Subcutaneous abdominal adipose tissue (tissue), 5 donors: ENCODE data around the gene ATP5F1D.
A peak's percentile ranks its signal among the peaks of the same experiment; 100 is the strongest.
"Not testable (repeated sequence)": the region's sequence is repeated elsewhere in the genome, so short reads cannot be mapped to it uniquely, and the experiment has no call there.

ENCODE experiments used
- H3K27ac ChIP-seq: one replicate; pipeline ENCODE4 v1.7.0; 2013; ENCODE audit warnings: low read depth, mild to moderate bottlenecking, inconsistent platforms, low read length, moderate library complexity
- H3K27me3 ChIP-seq, 5 donors: one replicate each; pipeline ENCODE4 v1.7.0; 2013; ENCODE audit warnings: low read length in 5 of 5, inconsistent platforms in 1 of 5; ENCODE audit not compliant: control insufficient read depth in 5 of 5, insufficient read depth in 4 of 5
- H3K36me3 ChIP-seq, 5 donors: one replicate each; pipeline ENCODE4 v1.7.0; 2013; ENCODE audit warnings: low read length in 5 of 5; ENCODE audit not compliant: control insufficient read depth in 5 of 5, insufficient read depth in 5 of 5
- H3K4me1 ChIP-seq, 5 donors: one replicate each; pipeline ENCODE4 v1.7.0; 2013; ENCODE audit warnings: low read length in 5 of 5, mild to moderate bottlenecking in 3 of 5, moderate library complexity in 1 of 5; ENCODE audit not compliant: control insufficient read depth in 5 of 5, insufficient read depth in 5 of 5
- H3K4me3 ChIP-seq, 5 donors: one replicate each; pipeline ENCODE4 v1.7.0; 2013; ENCODE audit warnings: low read length in 5 of 5, low read depth in 1 of 5
- H3K9ac ChIP-seq, 5 donors: one replicate each; pipeline ENCODE4 v1.7.0; 2013; ENCODE audit warnings: low read length in 5 of 5, mild to moderate bottlenecking in 4 of 5, moderate library complexity in 3 of 5
- H3K9me3 ChIP-seq, 5 donors: one replicate each; pipeline ENCODE4 v1.7.0; 2013; ENCODE audit warnings: low read length in 5 of 5; ENCODE audit not compliant: control insufficient read depth in 5 of 5
- donor health status: healthy.
- donor health status: healthy.
- donor health status: healthy.
- donor health status: healthy.
- donor health status: healthy.

The ATP5F1D gene

GRCh38 chr19:1241417-1242095 lies at the start of gene ATP5F1D:
Gene ATP5F1D, plus strand, starts transcription at chr19:1241751. Its CDS starts 100 bp downstream, at chr19:1241851.
- Histone ChIP-seq H3K4me3 (peak within 1 kb of the TSS; percentile 61 to 71 (median 68)), H3K36me3 (no peaks in the 10 kb centered on the region), H3K4me1 (peaks cover 0 to 82% (median 71%) of the 10 kb centered on the region in 5 donors), H3K9ac (peak within 1 kb of the TSS in 4 of 5 donors; percentile 70 to 81 (median 72)), H3K27ac (peak within 1 kb of the TSS; percentile 82), H3K9me3 (no peaks in the 10 kb centered on the region), H3K27me3 (peaks cover 0 to 3% (median 0%) of the 10 kb centered on the region in 5 donors)

- Histone ChIP-seq H3K27me3 (no peaks in the 10 kb centered on the region), H3K4me1 (peaks cover 3 to 19% (median 17%) of the 10 kb centered on the region in 5 donors), H3K9ac (no peak overlapping the region), H3K36me3 (no peaks in the 10 kb centered on the region), H3K9me3 (no peaks in the 10 kb centered on the region), H3K27ac (no peak overlapping the region), H3K4me3 (no peak overlapping the region)
Observed at GRCh38 chr19:1199531-1199930, 42.0 kb upstream of the ATP5F1D start.

GRCh38 chr19:1200614-1201013 lies 40.9 kb upstream of the ATP5F1D start:
- H3K9ac ChIP-seq, H3K4me3 ChIP-seq, H3K27me3 ChIP-seq, H3K36me3 ChIP-seq, H3K9me3 ChIP-seq, H3K27ac ChIP-seq: not testable (repeated sequence)
- peaks cover 3 to 27% (median 24%) of the 10 kb centered on the region in 5 donors for H3K4me1 ChIP-seq

- H3K27ac ChIP-seq, result peak within 1 kb of the TSS; percentile 82
- peak within 1 kb of the TSS; percentile 64 to 75 (median 73) for H3K4me3 ChIP-seq
- H3K36me3 ChIP-seq, result peaks cover 0 to 7% (median 3%) of the 10 kb centered on the region in 5 donors
- no peaks in the 10 kb centered on the region for H3K27me3 ChIP-seq
- no peaks in the 10 kb centered on the region for H3K9me3 ChIP-seq
- peaks cover 7 to 66% (median 60%) of the 10 kb centered on the region in 5 donors for H3K4me1 ChIP-seq
- peak within 1 kb of the TSS in 4 of 5 donors; percentile 76 to 84 (median 82) for H3K9ac ChIP-seq
Observed at GRCh38 chr19:1205114-1206099, 36.1 kb upstream of the ATP5F1D start, which contains the start of gene STK11. Gene STK11, plus strand, starts transcription at chr19:1205778. Its CDS starts 1,136 bp downstream, at chr19:1206914.

- H3K4me1 ChIP-seq, result peaks cover 7 to 69% (median 63%) of the 10 kb centered on the region in 5 donors
- no peaks in the 10 kb centered on the region for H3K9me3 ChIP-seq
- peak overlapping the region; percentile 64 to 75 (median 73) for H3K4me3 ChIP-seq
- peak overlapping the region; percentile 76 to 84 (median 82) for H3K9ac ChIP-seq
- H3K27ac ChIP-seq, result peak overlapping the region; percentile 77
- peaks cover 0 to 7% (median 3%) of the 10 kb centered on the region in 5 donors for H3K36me3 ChIP-seq
- H3K27me3 ChIP-seq, result no peaks in the 10 kb centered on the region
Observed at GRCh38 chr19:1206150-1206863, 35.2 kb upstream of the ATP5F1D start.

GRCh38 chr19:1206864-1207450 lies 34.6 kb upstream of the ATP5F1D start:
- Histone ChIP-seq H3K4me1 (peaks cover 7 to 76% (median 70%) of the 10 kb centered on the region in 5 donors), H3K27me3 (no peaks in the 10 kb centered on the region), H3K27ac (peak overlapping the region; percentile 77), H3K36me3 (peaks cover 0 to 7% (median 3%) of the 10 kb centered on the region in 5 donors), H3K9ac (peak overlapping the region; percentile 76 to 84 (median 82)), H3K9me3 (no peaks in the 10 kb centered on the region), H3K4me3 (peak overlapping the region; percentile 64 to 75 (median 73))

- H3K9ac ChIP-seq, H3K27ac ChIP-seq, H3K27me3 ChIP-seq, H3K9me3 ChIP-seq: not testable (repeated sequence)
- peak overlapping the region in 1 of 5 donors; percentile 10 for H3K4me3 ChIP-seq
- peaks cover 9 to 75% (median 66%) of the 10 kb centered on the region in 5 donors for H3K4me1 ChIP-seq
- peaks cover 0 to 12% (median 3%) of the 10 kb centered on the region in 5 donors for H3K36me3 ChIP-seq
Observed at GRCh38 chr19:1208830-1209229, 32.7 kb upstream of the ATP5F1D start.

GRCh38 chr19:1210227-1210538 lies 31.4 kb upstream of the ATP5F1D start:
- H3K9ac ChIP-seq, result no peak overlapping the region
- H3K36me3 ChIP-seq, result peaks cover 0 to 12% (median 3%) of the 10 kb centered on the region in 5 donors
- H3K27ac ChIP-seq, result no peak overlapping the region
- H3K27me3 ChIP-seq, result no peaks in the 10 kb centered on the region
- peaks cover 12 to 76% (median 69%) of the 10 kb centered on the region in 5 donors for H3K4me1 ChIP-seq
- H3K9me3 ChIP-seq, result no peaks in the 10 kb centered on the region
- no peak overlapping the region for H3K4me3 ChIP-seq

- peaks cover 15 to 82% (median 71%) of the 10 kb centered on the region in 5 donors for H3K4me1 ChIP-seq
- H3K27ac ChIP-seq, result no peak overlapping the region
- H3K9ac ChIP-seq, result peak overlapping the region in 1 of 5 donors; percentile 41
- H3K4me3 ChIP-seq, result no peak overlapping the region
- no peaks in the 10 kb centered on the region for H3K27me3 ChIP-seq
- peaks cover 0 to 14% (median 3%) of the 10 kb centered on the region in 5 donors for H3K36me3 ChIP-seq
- no peaks in the 10 kb centered on the region for H3K9me3 ChIP-seq
Observed at GRCh38 chr19:1211494-1212234, 29.9 kb upstream of the ATP5F1D start.
